Measurements from ENCODE around the gene TSHZ2.
"Not testable (repeated sequence)": the region's sequence is repeated elsewhere in the genome, so short reads cannot be mapped to it uniquely, and the experiment has no call there.

Gene TSHZ2

DNA sequence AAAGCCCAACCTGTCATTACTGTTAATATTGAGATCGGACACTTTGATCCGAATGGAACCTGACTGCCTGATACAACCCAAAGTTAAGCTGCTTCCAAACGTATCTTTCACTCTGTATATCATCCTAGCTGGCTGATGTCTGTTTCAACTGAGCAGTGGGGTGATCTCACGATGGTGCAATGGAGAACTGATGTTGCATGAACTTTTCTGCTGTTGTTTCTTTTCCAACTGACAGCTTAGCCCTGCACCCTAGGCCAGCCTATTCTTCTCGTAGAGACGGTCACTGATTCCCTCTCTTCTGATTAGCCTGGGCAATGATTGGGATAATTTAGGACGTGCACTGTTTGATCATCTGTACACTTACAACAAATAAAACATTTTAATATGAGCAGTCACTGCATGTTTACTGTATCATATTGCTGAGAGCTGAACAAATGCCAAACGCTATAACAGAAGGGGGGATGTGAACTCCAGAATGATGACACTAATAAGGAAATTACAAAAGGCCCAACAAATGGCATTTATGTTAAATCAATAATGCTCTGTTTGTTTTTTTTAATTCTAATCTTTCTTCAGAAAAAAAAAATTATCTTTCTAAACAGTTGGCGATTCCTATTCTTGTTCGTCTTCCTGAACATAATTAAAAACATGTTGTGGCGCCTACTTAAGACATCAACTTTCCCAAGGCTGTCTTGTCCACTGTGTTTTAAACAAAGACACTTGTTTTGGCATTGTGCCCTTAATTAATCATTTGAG, 436.7 kb downstream of the TSHZ2 start:
- no peak overlapping the region for H3K4me3 ChIP-seq (replicated peaks in 1 of 2; ENCODE audit: low read depth in 2 of 2, low read length in 2 of 2)
- TF ChIP-seq, protein P1, sequence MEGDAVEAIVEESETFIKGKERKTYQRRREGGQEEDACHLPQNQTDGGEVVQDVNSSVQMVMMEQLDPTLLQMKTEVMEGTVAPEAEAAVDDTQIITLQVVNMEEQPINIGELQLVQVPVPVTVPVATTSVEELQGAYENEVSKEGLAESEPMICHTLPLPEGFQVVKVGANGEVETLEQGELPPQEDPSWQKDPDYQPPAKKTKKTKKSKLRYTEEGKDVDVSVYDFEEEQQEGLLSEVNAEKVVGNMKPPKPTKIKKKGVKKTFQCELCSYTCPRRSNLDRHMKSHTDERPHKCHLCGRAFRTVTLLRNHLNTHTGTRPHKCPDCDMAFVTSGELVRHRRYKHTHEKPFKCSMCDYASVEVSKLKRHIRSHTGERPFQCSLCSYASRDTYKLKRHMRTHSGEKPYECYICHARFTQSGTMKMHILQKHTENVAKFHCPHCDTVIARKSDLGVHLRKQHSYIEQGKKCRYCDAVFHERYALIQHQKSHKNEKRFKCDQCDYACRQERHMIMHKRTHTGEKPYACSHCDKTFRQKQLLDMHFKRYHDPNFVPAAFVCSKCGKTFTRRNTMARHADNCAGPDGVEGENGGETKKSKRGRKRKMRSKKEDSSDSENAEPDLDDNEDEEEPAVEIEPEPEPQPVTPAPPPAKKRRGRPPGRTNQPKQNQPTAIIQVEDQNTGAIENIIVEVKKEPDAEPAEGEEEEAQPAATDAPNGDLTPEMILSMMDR (IDR thresholded peaks at IDR 0.05; ENCODE audit: low read depth, low read length) = no peak
- DNase-seq (ENCODE audit: low read depth in 2 of 2) = peak in 1 of 2 donors; percentile 5

DNA sequence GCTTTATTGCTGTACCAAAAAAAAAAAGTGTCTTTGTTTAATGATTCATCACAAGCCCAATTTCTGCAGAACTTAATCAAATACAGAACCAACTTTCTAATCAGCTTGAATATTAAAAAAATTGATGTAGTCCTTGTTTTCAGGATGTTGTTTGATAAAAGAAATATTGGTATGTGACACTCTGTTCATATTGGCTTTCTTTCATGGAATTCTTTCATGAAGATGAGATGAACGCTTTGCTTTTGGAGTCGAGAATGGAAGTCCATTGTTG, 437.2 kb downstream of the TSHZ2 start:
- no peak overlapping the region for H3K4me3 ChIP-seq (replicated peaks in 1 of 2; ENCODE audit: low read depth in 2 of 2, low read length in 2 of 2)
- TF ChIP-seq, protein P1 (IDR thresholded peaks at IDR 0.05; ENCODE audit: low read depth, low read length) = no peak
- no peak for DNase-seq (ENCODE audit: low read depth in 2 of 2)

DNA sequence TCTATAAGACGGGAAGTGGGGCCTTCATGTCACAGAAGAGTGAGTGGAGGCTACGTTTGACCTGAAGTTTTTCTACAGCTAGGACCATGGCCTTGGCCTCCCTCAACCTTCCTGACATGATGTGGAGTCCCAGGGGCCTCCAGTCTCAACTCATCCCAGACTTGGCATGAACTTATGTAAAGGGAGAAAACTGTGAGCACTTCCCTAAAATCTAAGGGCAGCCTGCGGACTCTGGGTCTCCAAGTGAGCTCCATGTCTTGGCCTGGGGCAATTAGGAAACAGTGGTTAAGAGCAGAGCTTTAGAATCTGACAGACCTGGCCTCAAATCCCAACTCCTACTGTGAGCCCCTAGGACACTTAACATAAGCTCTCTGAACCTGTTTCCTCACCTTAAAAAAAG, 439.0 kb downstream of the TSHZ2 start:
- DNase-seq (ENCODE audit: low read depth in 2 of 2) = no peak
- no peak overlapping the region for H3K4me3 ChIP-seq (replicated peaks in 1 of 2; ENCODE audit: low read depth in 2 of 2, low read length in 2 of 2)
- TF ChIP-seq, protein P1 (IDR thresholded peaks at IDR 0.05; ENCODE audit: low read depth, low read length) = no peak

DNA sequence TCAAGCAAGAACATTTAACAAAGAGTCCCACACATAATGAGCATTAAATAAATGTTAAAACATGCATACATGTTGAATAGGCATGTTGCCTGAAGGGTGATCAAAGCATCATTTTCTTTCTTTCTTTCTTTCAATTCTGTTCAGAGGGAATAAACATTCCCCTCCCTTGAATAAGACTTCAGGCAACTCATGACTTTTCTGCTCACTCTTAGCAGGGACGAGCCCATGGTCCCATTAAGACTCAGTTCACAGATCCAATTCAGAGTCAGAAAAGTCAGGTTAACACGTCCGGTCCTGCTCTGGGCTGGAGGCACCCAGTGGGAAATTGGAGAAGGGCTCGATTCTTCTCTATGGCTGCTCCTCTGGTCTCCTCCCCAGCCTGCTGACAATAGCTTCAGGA, 439.7 kb downstream of the TSHZ2 start:
- TF ChIP-seq, protein P1 (IDR thresholded peaks at IDR 0.05; ENCODE audit: low read depth, low read length) = no peak
- no peak for DNase-seq (ENCODE audit: low read depth in 2 of 2)
- no peak overlapping the region for H3K4me3 ChIP-seq (replicated peaks in 1 of 2; ENCODE audit: low read depth in 2 of 2, low read length in 2 of 2)

DNA sequence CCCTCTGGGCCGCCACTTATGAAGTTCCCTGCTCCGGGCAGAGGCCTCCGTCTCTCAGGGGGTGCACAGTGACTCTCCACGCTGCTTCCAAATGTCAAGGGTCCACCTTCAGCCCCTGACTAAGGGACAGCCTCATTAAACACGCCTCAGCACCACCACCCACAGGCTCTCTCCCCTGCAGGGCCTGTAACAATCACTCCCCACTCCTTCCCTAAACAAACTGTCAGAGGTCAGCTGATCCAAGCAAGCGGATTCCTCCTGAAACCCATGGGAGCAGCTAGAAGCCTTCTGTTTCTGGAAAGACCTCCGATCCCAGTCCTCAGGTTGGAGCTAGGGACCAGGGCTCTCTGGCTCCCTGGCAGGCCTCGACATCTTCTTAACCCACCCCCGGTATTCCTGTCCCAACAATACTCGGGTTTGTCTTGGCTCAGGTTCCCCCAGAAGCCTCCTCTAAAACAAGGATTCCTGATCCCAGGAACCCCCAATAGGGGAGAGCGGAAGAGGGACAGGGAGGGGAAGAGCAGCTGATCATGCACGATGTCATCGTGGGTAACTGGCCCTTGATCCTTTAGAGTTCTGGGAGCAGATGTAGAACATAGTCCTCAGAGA, 440.5 kb downstream of the TSHZ2 start:
- DNase-seq (ENCODE audit: low read depth in 2 of 2) = no peak
- no peak overlapping the region for H3K4me3 ChIP-seq (replicated peaks in 1 of 2; ENCODE audit: low read depth in 2 of 2, low read length in 2 of 2)
- TF ChIP-seq, protein P1 (IDR thresholded peaks at IDR 0.05; ENCODE audit: low read depth, low read length) = no peak

DNA sequence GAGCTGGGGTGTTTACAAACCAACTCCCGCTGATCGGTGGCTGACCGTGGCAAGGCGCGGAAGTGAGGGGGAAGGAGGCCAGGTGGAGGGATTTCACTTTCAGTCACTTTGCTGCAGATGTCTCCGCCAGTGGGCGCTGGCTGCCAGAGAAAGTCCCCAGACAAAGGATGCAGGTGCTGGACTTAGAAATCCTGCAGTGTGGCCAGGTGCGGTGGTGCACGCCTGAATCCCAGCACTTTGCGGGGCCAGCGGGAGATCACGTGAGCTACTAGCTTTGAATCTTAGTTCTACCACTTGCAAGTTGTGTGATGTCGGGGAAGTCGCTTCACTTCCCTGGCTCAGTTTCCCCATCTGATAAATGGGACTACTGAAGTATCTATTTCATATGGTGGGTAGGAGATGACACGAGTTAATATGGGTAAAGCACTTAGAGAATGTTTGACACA, 441.1 kb downstream of the TSHZ2 start:
- TF ChIP-seq, protein P1 (IDR thresholded peaks at IDR 0.05; ENCODE audit: low read depth, low read length) = no peak
- no peak for DNase-seq (ENCODE audit: low read depth in 2 of 2)
- H3K4me3 ChIP-seq (replicated peaks in 1 of 2; ENCODE audit: low read depth in 2 of 2, low read length in 2 of 2) = no peak overlapping the region

DNA sequence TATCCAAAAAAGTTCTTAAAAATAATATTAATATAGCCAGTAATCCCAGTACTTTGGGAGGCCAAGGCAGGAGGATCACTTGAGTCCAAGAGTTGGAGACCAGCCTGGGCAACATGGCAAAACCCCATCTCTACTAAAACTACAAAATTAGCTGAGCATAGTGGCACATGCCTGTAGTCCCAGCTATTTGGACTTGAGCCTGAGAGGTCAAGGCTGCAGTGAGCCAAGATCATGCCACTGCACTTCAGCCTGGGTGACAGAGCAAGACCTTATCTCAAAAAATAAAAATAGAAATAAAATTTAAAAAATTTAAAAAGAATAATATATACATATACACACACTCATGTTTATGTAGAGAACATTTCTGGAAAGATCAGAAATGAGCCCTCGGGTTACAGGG, 441.7 kb downstream of the TSHZ2 start:
- not testable (repeated sequence) for H3K4me3 ChIP-seq (replicated peaks in 1 of 2; ENCODE audit: low read depth in 2 of 2, low read length in 2 of 2); DNase-seq (ENCODE audit: low read depth in 2 of 2)

All from cardiac fibroblast (primary cell).